GM23338 (cell line): ENCODE data around the gene ZNF611. TPM values are rescaled to one million over a fixed set of nuclear protein-coding genes. Genes with fewer than 3 reads are reported as not detected.
"Not testable (repeated sequence)": the region's sequence is repeated elsewhere in the genome, so short reads cannot be mapped to it uniquely, and the experiment has no call there.

Experiments used
- ATAC-seq: fragments of 200-7000 bp; cut with Tn5 transposase; 3 replicates; pipeline ENCODE4 v1.9.1; 2020
- DNase-seq: peaks from one replicate; pipeline ENCODE4 v3.0.0-alpha.2; 2015; ENCODE audit warnings: low spot score
- H2AFZ ChIP-seq: fragments of 200-600 bp; sonication (generic); 2 replicates; pipeline ENCODE4 v1.8.0; 2016; ENCODE audit warnings: antibody characterized with exemption, mild to moderate bottlenecking, moderate library complexity
- H3F3A ChIP-seq: fragments of 200-600 bp; sonication (generic); replicated peaks from 2 replicates; pipeline ENCODE4 v1.8.0; 2017; ENCODE audit warnings: antibody characterized with exemption, mixed run types, low read depth
- H3K27ac ChIP-seq: fragments of 200-600 bp; sonication (generic); 2 replicates; pipeline ENCODE4 v1.6.1; 2016; ENCODE audit warnings: low read depth
- H3K27me3 ChIP-seq: fragments of 200-600 bp; sonication (generic); 2 replicates; pipeline ENCODE4 v1.8.0; 2016; ENCODE audit warnings: mild to moderate bottlenecking, mixed run types, moderate library complexity; ENCODE audit not compliant: insufficient read depth
- H3K36me3 ChIP-seq: fragments of 200-600 bp; sonication (generic); 2 replicates; pipeline ENCODE4 v1.8.0; 2016; ENCODE audit warnings: mild to moderate bottlenecking; ENCODE audit not compliant: insufficient read depth
- H3K4me1 ChIP-seq: fragments of 200-600 bp; sonication (generic); 2 replicates; pipeline ENCODE4 v1.8.0; 2016; ENCODE audit warnings: mild to moderate bottlenecking, moderate library complexity; ENCODE audit not compliant: insufficient read depth
- H3K4me2 ChIP-seq: fragments of 200-600 bp; sonication (generic); 2 replicates; pipeline ENCODE4 v1.7.1; 2017; ENCODE audit warnings: mixed run types
- H3K4me3 ChIP-seq: fragments of 200-600 bp; sonication (generic); 2 replicates; pipeline ENCODE4 v1.6.1; 2016; ENCODE audit warnings: mixed run types
- H3K79me2 ChIP-seq: fragments of 200-600 bp; sonication (generic); replicated peaks from 2 replicates; pipeline ENCODE4 v1.8.0; 2017; ENCODE audit warnings: mild to moderate bottlenecking; ENCODE audit not compliant: insufficient read depth
- H3K9me2 ChIP-seq: fragments of 200-600 bp; sonication (generic); 2 replicates; pipeline ENCODE4 v1.8.0; 2017; ENCODE audit not compliant: insufficient read depth
- H4K20me1 ChIP-seq: fragments of 200-600 bp; sonication (generic); replicated peaks from 2 replicates; pipeline ENCODE4 v1.8.0; 2017; ENCODE audit warnings: mild to moderate bottlenecking; ENCODE audit not compliant: insufficient read depth
- H3K27ac Mint-ChIP-seq: 2 replicates; pipeline ENCODE4 v1.8.0; 2020; ENCODE audit warnings: inconsistent platforms, mild to moderate bottlenecking, moderate library complexity, mixed read lengths
- H3K27me3 Mint-ChIP-seq: 3 replicates; pipeline ENCODE4 v1.8.0; 2022; ENCODE audit warnings: low read depth, mild to moderate bottlenecking, moderate library complexity, mixed read lengths, inconsistent platforms; ENCODE audit not compliant: insufficient read depth, poor library complexity
- H3K36me3 Mint-ChIP-seq: 3 replicates; pipeline ENCODE4 v1.8.0; 2021; ENCODE audit warnings: low read depth, mild to moderate bottlenecking, inconsistent platforms, moderate library complexity, mixed read lengths
- H3K4me1 Mint-ChIP-seq: 3 replicates; pipeline ENCODE4 v1.8.0; 2020; ENCODE audit warnings: mild to moderate bottlenecking, inconsistent platforms, mixed read lengths
- H3K4me3 Mint-ChIP-seq: 3 replicates; pipeline ENCODE4 v1.8.0; 2021; ENCODE audit warnings: moderate library complexity, mild to moderate bottlenecking, inconsistent platforms, mixed read lengths
- H3K9me3 Mint-ChIP-seq: 3 replicates; pipeline ENCODE4 v1.8.0; 2020; ENCODE audit warnings: moderate library complexity, mild to moderate bottlenecking, inconsistent platforms, mixed read lengths
- CREB1 ChIP-seq: fragments of 250-450 bp; sonication (Bioruptor Pico); IDR thresholded peaks from 2 replicates; pipeline ENCODE4 v1.5.0; 2020; ENCODE audit warnings: low read depth, mild to moderate bottlenecking, moderate library complexity
- polyA plus RNA-seq: library from polyadenylated mRNA; unstranded; fragments of >200 nt; fragmentation: Nextera tagmentation; extraction: Ambion mirVana; gene quantifications from 2 replicates; pipeline ENCODE4 v1.2.1, GENCODE V29; 2016
- total RNA-seq: library from RNA; depleted of rRNA; stranded (reverse); fragments of >200 nt; shearing (Covaris generic); gene quantifications from 2 replicates; pipeline ENCODE4 v1.2.3, GENCODE V29; 2014
- TF ChIP-seq, protein P1 (sequence below): fragments of 250-450 bp; sonication (Bioruptor Pico); IDR thresholded peaks from 2 replicates; pipeline ENCODE4 v1.5.0; 2020; ENCODE audit warnings: mild to moderate bottlenecking, moderate library complexity
- TF ChIP-seq, protein P2 (sequence below): IDR thresholded peaks from 2 replicates; pipeline ENCODE4 v1.6.1; 2016; ENCODE audit warnings: antibody characterized with exemption
- TF ChIP-seq, protein P3 (sequence below), 2 experiments: fragments of 200-600 bp in 1 of 2; sonication (generic) in 1 of 2; conservative IDR thresholded peaks; 2 replicates each; pipeline versions ENCODE4 v1.5.1 to v1.6.1; 2016 to 2017; ENCODE audit warnings: antibody characterized with exemption in 2 of 2, low read depth in 2 of 2, mild to moderate bottlenecking in 2 of 2, moderate library complexity in 1 of 2

Gene ZNF611
- total and polyA plus RNA-seq, 2 experiments from 2014 or later: 5.3 to 16.4 TPM

DNA sequence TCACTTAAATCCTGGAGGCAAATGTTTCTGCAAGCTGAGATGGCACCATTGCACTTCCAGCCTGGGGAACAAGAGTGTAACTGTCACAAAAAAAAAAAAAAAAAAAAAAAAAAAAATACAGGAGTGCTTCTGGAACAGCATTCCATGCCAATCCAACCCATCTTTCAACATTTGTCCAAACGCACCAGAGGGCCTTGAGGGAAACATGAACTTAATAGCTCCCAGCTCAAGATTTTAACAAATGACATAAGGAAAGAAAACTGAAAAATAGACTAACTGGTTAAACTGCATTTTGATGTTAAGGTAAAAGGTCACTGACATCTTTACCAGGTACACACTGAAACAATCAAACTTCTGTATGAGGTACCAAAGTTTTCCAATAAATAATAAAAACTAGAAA lies 49.0 kb downstream of the ZNF611 start (continued):
- TF ChIP-seq, protein P1, sequence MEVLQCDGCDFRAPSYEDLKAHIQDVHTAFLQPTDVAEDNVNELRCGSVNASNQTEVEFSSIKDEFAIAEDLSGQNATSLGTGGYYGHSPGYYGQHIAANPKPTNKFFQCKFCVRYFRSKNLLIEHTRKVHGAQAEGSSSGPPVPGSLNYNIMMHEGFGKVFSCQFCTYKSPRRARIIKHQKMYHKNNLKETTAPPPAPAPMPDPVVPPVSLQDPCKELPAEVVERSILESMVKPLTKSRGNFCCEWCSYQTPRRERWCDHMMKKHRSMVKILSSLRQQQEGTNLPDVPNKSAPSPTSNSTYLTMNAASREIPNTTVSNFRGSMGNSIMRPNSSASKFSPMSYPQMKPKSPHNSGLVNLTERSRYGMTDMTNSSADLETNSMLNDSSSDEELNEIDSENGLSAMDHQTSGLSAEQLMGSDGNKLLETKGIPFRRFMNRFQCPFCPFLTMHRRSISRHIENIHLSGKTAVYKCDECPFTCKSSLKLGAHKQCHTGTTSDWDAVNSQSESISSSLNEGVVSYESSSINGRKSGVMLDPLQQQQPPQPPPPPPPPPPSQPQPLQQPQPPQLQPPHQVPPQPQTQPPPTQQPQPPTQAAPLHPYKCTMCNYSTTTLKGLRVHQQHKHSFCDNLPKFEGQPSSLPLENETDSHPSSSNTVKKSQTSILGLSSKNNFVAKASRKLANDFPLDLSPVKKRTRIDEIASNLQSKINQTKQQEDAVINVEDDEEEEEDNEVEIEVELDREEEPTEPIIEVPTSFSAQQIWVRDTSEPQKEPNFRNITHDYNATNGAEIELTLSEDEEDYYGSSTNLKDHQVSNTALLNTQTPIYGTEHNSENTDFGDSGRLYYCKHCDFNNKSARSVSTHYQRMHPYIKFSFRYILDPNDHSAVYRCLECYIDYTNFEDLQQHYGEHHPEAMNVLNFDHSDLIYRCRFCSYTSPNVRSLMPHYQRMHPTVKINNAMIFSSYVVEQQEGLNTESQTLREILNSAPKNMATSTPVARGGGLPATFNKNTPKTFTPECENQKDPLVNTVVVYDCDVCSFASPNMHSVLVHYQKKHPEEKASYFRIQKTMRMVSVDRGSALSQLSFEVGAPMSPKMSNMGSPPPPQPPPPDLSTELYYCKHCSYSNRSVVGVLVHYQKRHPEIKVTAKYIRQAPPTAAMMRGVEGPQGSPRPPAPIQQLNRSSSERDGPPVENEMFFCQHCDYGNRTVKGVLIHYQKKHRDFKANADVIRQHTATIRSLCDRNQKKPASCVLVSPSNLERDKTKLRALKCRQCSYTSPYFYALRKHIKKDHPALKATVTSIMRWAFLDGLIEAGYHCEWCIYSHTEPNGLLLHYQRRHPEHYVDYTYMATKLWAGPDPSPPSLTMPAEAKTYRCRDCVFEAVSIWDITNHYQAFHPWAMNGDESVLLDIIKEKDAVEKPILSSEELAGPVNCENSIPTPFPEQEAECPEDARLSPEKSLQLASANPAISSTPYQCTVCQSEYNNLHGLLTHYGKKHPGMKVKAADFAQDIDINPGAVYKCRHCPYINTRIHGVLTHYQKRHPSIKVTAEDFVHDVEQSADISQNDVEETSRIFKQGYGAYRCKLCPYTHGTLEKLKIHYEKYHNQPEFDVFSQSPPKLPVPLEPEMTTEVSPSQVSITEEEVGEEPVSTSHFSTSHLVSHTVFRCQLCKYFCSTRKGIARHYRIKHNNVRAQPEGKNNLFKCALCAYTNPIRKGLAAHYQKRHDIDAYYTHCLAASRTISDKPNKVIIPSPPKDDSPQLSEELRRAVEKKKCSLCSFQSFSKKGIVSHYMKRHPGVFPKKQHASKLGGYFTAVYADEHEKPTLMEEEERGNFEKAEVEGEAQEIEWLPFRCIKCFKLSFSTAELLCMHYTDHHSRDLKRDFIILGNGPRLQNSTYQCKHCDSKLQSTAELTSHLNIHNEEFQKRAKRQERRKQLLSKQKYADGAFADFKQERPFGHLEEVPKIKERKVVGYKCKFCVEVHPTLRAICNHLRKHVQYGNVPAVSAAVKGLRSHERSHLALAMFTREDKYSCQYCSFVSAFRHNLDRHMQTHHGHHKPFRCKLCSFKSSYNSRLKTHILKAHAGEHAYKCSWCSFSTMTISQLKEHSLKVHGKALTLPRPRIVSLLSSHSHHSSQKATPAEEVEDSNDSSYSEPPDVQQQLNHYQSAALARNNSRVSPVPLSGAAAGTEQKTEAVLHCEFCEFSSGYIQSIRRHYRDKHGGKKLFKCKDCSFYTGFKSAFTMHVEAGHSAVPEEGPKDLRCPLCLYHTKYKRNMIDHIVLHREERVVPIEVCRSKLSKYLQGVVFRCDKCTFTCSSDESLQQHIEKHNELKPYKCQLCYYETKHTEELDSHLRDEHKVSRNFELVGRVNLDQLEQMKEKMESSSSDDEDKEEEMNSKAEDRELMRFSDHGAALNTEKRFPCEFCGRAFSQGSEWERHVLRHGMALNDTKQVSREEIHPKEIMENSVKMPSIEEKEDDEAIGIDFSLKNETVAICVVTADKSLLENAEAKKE (CRISPR knock-in tag): no peak
- TF ChIP-seq, protein P2, sequence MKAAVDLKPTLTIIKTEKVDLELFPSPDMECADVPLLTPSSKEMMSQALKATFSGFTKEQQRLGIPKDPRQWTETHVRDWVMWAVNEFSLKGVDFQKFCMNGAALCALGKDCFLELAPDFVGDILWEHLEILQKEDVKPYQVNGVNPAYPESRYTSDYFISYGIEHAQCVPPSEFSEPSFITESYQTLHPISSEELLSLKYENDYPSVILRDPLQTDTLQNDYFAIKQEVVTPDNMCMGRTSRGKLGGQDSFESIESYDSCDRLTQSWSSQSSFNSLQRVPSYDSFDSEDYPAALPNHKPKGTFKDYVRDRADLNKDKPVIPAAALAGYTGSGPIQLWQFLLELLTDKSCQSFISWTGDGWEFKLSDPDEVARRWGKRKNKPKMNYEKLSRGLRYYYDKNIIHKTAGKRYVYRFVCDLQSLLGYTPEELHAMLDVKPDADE: no peak
- no peak for TF ChIP-seq CREB1 (CRISPR knock-in tag)
- TF ChIP-seq, protein P3, sequence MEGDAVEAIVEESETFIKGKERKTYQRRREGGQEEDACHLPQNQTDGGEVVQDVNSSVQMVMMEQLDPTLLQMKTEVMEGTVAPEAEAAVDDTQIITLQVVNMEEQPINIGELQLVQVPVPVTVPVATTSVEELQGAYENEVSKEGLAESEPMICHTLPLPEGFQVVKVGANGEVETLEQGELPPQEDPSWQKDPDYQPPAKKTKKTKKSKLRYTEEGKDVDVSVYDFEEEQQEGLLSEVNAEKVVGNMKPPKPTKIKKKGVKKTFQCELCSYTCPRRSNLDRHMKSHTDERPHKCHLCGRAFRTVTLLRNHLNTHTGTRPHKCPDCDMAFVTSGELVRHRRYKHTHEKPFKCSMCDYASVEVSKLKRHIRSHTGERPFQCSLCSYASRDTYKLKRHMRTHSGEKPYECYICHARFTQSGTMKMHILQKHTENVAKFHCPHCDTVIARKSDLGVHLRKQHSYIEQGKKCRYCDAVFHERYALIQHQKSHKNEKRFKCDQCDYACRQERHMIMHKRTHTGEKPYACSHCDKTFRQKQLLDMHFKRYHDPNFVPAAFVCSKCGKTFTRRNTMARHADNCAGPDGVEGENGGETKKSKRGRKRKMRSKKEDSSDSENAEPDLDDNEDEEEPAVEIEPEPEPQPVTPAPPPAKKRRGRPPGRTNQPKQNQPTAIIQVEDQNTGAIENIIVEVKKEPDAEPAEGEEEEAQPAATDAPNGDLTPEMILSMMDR (conservative IDR thresholded peaks at IDR 0.05; ENCODE audit: low read depth in 2 of 2): no peak

DNA sequence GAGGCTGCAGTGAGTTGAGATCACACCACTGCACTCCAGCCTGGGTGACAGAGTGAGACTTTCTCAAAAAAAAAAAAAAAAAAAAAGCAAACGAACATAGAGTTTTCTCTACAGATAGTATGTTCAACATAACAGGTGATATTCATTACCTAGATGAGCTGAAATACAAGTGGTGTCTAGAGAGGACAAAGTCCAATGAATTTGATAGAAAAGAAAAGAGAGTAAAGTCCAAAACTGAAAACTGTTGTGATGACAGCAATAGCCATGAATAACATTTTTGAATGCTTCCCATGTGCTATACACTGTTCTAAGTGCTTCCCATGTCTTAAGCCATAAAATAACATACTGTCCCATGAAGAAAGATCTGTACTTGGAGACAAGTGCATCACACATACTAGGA lies 53.6 kb downstream of the ZNF611 start:
- H3K36me3 ChIP-seq, H3K4me2 ChIP-seq, H3K79me2 ChIP-seq, H4K20me1 ChIP-seq, H3K4me1 ChIP-seq, H3K27ac ChIP-seq, H3F3A ChIP-seq, H3K9me2 ChIP-seq, H3K4me3 ChIP-seq, H3K4me1 Mint-ChIP-seq, H3K27me3 ChIP-seq, ATAC-seq, H2AFZ ChIP-seq, H3K9me3 Mint-ChIP-seq, H3K27ac Mint-ChIP-seq, H3K27me3 Mint-ChIP-seq, DNase-seq, H3K4me3 Mint-ChIP-seq: not testable (repeated sequence)
- peaks cover 10% of the 10 kb centered on the region for H3K36me3 Mint-ChIP-seq
